Measurements from ENCODE around the gene PTPRG. TPM values are rescaled to one million over a fixed set of nuclear protein-coding genes. Genes with fewer than 3 reads are reported as not detected.

The PTPRG gene
- total RNA-seq, 1 donor from 2014 or later, result 0.22 TPM

DNA sequence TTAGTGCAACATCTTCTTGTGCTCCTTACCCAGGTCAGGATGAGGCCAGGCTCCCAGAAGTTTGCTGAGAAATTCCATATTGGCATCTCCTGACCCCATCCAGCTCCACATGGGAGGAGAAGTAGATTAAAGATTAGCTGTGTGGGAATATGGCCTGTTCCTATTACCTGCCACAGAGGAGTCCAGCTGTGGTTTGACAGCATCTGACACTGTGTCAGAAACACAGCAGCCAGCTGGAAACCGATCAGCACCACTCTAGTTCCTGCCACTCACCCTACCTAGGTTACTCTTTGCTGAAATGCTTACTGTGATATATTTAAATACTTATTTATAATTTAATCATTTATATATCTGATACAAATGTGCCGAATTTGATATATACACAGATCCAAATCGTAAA is 551.7 kb downstream of the PTPRG start:
- ATAC-seq (ENCODE audit: low read depth), result no peak
- H3K4me3 Mint-ChIP-seq, result no peak overlapping the region
- DNase-seq, result no peak
- H3K36me3 Mint-ChIP-seq (ENCODE audit: low read depth), result no peaks in the 10 kb centered on the region
- peaks cover 5% of the 10 kb centered on the region for H3K9me3 Mint-ChIP-seq
- CTCF ChIA-PET, result no interaction called here
- POLR2A ChIA-PET, result no interaction called here
- no peak overlapping the region for H3K27ac Mint-ChIP-seq
- intact Hi-C loops (cut with micrococcal nuclease), result no loop called here
- H3K4me1 Mint-ChIP-seq, result no peaks in the 10 kb centered on the region
- TF ChIP-seq, protein P1, sequence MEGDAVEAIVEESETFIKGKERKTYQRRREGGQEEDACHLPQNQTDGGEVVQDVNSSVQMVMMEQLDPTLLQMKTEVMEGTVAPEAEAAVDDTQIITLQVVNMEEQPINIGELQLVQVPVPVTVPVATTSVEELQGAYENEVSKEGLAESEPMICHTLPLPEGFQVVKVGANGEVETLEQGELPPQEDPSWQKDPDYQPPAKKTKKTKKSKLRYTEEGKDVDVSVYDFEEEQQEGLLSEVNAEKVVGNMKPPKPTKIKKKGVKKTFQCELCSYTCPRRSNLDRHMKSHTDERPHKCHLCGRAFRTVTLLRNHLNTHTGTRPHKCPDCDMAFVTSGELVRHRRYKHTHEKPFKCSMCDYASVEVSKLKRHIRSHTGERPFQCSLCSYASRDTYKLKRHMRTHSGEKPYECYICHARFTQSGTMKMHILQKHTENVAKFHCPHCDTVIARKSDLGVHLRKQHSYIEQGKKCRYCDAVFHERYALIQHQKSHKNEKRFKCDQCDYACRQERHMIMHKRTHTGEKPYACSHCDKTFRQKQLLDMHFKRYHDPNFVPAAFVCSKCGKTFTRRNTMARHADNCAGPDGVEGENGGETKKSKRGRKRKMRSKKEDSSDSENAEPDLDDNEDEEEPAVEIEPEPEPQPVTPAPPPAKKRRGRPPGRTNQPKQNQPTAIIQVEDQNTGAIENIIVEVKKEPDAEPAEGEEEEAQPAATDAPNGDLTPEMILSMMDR (IDR thresholded peaks at IDR 0.05), result no peak
- H3K27me3 Mint-ChIP-seq, result no peaks in the 10 kb centered on the region

DNA sequence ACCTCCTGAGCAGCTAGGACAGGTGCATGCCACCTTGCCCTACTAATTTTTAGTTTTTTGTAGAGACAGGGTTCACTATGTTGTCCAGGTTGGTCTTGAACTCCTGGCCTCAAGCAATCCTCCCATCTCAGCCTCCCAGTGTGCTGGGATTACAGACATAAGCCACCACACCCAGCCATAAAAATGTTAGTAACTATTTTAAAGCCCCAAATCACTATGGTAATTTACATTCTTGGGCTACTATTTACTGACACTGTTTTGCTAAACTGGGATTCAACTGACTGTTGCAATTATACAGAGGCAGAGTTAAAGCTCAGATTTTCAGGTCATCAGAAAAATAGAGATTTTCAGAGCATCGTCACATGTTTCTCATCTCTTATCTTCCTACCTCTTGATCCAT is 553.4 kb downstream of the PTPRG start:
- ChIA-PET POLR2A (no interaction called here), CTCF (no interaction called here)
- no peaks in the 10 kb centered on the region for H3K36me3 Mint-ChIP-seq (ENCODE audit: low read depth)
- intact Hi-C loops (cut with micrococcal nuclease), result no loop called here
- H3K9me3 Mint-ChIP-seq, result peaks cover under 1% of the 10 kb centered on the region
- TF ChIP-seq, protein P1 (IDR thresholded peaks at IDR 0.05), result no peak
- DNase-seq (no peak), ATAC-seq (ENCODE audit: low read depth) (no peak)
- H3K4me3 Mint-ChIP-seq, result no peak overlapping the region
- H3K27ac Mint-ChIP-seq, result no peak overlapping the region
- no peaks in the 10 kb centered on the region for H3K4me1 Mint-ChIP-seq
- H3K27me3 Mint-ChIP-seq, result no peaks in the 10 kb centered on the region

DNA sequence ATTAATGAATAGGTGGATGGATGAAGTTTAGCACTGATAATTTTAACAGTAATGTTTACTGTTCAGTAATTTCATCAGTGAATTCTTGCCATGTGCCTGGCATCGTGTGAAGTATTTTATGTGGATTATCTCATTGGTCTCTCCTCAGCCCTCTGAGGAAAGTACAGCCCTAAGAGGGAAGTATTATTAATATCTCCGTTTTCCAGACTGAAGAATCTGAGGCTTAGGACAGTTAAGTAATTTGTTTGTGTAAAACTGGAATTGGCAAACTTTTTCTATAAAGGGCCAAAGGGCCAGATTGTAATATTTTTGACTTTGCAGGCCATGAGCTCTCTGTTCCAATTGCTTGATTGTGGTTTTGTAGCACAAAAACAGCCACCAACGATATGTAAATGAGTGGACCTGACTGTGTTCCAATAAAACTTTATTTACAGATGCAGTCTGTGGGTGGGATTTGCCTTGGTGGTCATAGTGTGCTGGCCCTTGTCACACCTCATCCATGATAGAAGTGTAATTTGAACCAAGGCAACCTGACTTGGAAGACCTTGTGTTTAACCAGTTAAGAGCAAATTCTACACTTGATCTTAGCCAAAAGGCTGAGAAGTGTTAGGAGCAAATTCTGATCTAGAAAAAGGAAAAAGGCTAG is 556.7 kb downstream of the PTPRG start:
- ATAC-seq (ENCODE audit: low read depth) (no peak), DNase-seq (no peak)
- H3K4me1 Mint-ChIP-seq, result no peaks in the 10 kb centered on the region
- no peaks in the 10 kb centered on the region for H3K9me3 Mint-ChIP-seq
- no peaks in the 10 kb centered on the region for H3K27me3 Mint-ChIP-seq
- POLR2A ChIA-PET, result no interaction called here
- no peak overlapping the region for H3K4me3 Mint-ChIP-seq
- H3K27ac Mint-ChIP-seq, result no peak overlapping the region
- intact Hi-C loops (cut with micrococcal nuclease), result no loop called here
- TF ChIP-seq, protein P1 (IDR thresholded peaks at IDR 0.05), result no peak
- CTCF ChIA-PET, result no interaction called here
- no peaks in the 10 kb centered on the region for H3K36me3 Mint-ChIP-seq (ENCODE audit: low read depth)

DNA sequence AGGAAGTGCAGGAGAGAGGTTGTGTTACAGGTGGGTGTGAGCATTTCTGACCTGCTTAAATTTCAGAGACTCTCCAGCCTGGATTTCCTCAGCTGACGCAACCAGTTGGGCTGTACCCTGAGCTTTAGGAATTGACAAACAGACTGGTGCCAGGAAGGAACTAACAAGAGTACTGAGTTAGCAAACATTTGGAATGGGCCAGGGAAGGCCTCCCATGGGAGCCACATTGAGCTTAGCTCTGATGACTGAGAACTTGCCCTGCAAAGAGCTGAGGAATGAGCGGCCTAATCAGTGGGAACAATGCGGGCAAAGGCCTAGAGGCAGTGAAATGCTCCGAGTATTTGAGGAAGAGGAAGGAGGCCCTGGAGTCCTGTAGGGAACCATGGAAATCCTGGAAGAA is 557.8 kb downstream of the PTPRG start:
- TF ChIP-seq, protein P1 (IDR thresholded peaks at IDR 0.05), result no peak
- ATAC-seq (ENCODE audit: low read depth) (no peak), DNase-seq (no peak)
- H3K27ac Mint-ChIP-seq, result no peak overlapping the region
- no peaks in the 10 kb centered on the region for H3K9me3 Mint-ChIP-seq
- CTCF ChIA-PET, result no interaction called here
- intact Hi-C loops (cut with micrococcal nuclease), result no loop called here
- no peaks in the 10 kb centered on the region for H3K27me3 Mint-ChIP-seq
- POLR2A ChIA-PET, result no interaction called here
- H3K4me1 Mint-ChIP-seq, result no peaks in the 10 kb centered on the region
- no peak overlapping the region for H3K4me3 Mint-ChIP-seq
- no peaks in the 10 kb centered on the region for H3K36me3 Mint-ChIP-seq (ENCODE audit: low read depth)

DNA sequence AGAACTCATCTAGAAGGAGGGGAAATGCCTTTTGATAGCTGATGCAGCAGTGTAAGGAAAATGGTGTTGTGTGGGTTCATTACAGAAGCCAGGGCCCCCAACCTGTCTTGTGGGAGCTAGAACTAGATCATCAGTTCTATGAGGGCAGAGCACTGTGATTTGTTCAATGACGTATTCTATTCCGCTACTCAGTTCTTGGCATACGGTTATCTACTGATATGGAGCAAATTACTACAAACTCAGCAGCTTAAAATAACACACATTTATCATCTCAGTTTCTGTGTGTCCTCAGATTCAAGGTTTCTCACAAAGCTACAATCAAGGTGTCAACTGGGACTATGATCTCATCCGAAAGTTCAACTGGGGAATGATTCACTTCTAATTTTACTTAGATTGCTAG is 561.4 kb downstream of the PTPRG start:
- Mint-ChIP-seq H3K4me3 (no peak overlapping the region), H3K4me1 (no peaks in the 10 kb centered on the region), H3K27me3 (no peaks in the 10 kb centered on the region), H3K9me3 (no peaks in the 10 kb centered on the region), H3K27ac (no peak overlapping the region), H3K36me3 (ENCODE audit: low read depth) (no peaks in the 10 kb centered on the region)
- DNase-seq (no peak), ATAC-seq (ENCODE audit: low read depth) (no peak)
- ChIA-PET POLR2A (no interaction called here), CTCF (no interaction called here)
- TF ChIP-seq, protein P1 (IDR thresholded peaks at IDR 0.05), result no peak
- intact Hi-C loops (cut with micrococcal nuclease), result no loop called here

All from activated B cell treated with CpG ODN at 0.5 μM for 24 hours (primary cell).